GM18511 (cell line): Measurements from ENCODE around the gene COMP.

Source experiments
- ATAC-seq: cut with Tn5 transposase; IDR thresholded peaks from one replicate; pipeline ENCODE4 v1.9.1; 2021; ENCODE audit warnings: mild to moderate bottlenecking, moderate library complexity; ENCODE audit not compliant: unreplicated experiment

The COMP gene

GRCh38 chr19:18770663-18771327, 20.3 kb downstream of the COMP start:
- ATAC-seq, result no peak

GRCh38 chr19:18769989-18770528, 21.0 kb downstream of the COMP start:
- ATAC-seq, result no peak

DNA sequence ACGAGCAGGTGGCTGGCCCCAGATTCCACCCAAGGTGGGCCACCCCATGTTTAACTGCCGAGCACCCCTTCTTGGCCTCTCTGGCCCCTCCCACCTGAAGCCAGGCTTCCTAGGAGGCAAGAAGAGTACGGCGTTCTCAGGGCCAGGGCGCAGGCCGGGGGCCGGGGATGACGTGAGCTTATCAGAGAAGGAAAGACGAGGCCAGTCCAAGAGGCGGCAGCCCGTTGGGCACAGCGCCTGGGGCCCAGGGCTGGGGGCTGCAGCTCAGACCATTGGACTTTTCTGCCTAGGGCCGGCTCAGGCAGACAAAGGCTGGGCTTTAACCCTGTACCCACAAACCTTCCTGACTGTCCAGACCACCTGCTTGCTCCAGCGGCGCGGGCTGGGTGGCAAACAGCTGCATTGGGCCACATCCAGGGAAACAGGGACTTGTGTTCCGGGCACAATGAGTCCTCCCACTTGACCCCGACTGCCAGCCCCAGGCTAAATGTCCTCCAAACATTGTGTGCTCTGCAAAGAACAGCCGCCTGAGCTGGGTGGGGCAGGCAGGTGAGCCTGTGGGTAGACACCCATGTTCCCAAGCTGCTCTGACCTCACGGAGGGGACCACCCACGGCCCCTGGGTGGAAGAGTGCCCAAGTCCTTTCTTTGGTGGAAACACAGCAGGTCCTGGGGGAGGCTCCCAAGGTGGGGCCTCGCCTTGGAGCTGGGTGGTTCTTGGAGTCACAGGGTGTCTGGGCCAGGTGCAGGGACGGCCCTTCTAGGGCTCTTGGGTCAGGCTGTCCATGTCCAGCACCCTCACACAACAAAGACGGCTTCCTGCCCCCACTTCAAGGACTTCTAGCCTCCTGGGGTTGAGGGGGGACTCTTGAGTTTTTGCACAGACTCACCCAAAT, 21.9 kb downstream of the COMP start:
- ATAC-seq, result no peak

GRCh38 chr19:18768046-18768771, 22.9 kb downstream of the COMP start:
- ATAC-seq, result no peak

GRCh38 chr19:18765224-18765623, 25.9 kb downstream of the COMP start:
- no peak for ATAC-seq

- ATAC-seq, result no peak
Measured at GRCh38 chr19:18764591-18765051, 26.5 kb downstream of the COMP start.

DNA sequence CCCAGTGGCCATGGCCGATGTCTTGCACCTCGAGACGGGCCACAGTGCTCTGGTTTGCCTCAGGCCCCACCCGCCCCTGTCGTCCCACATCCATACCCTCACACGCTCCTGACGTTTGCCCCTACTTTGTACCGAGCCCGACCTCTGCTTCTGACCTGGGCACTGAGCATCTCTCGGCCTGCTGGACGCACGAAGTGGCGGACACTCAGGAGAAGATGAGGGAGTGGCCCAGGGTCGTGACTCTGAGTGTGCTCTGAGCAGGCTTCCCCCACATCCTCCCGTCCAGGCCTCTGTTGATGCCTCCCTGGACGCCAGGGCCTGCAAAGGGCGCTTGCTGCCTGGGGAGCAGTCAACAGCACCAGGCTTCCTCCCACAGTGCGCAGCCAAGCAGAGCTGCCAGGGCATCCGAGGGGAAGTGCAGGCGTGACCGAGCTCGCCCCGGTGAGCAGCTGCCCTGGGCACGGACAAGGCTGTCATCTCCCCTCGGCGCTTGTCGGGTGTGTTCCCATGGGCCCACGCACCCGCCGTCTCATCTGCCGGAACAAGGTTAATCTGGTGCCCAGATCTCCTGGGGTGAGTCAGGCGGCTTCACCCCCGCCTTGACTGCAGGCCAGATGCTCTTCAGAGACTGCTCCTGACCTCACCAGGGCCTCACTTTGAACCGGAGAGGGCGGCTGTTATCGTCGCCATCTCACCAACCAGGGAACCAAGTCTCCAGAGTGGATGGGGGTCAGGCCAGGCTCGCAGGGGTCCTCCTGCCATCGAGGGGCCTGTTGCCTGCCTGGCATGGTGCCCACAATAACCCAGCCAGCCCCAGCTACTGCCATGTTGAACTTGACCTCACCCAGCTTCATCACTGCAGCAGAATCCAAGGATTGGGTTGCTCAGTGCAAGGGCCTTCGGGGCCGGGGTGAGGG, 27.2 kb downstream of the COMP start:
- ATAC-seq, result no peak

DNA sequence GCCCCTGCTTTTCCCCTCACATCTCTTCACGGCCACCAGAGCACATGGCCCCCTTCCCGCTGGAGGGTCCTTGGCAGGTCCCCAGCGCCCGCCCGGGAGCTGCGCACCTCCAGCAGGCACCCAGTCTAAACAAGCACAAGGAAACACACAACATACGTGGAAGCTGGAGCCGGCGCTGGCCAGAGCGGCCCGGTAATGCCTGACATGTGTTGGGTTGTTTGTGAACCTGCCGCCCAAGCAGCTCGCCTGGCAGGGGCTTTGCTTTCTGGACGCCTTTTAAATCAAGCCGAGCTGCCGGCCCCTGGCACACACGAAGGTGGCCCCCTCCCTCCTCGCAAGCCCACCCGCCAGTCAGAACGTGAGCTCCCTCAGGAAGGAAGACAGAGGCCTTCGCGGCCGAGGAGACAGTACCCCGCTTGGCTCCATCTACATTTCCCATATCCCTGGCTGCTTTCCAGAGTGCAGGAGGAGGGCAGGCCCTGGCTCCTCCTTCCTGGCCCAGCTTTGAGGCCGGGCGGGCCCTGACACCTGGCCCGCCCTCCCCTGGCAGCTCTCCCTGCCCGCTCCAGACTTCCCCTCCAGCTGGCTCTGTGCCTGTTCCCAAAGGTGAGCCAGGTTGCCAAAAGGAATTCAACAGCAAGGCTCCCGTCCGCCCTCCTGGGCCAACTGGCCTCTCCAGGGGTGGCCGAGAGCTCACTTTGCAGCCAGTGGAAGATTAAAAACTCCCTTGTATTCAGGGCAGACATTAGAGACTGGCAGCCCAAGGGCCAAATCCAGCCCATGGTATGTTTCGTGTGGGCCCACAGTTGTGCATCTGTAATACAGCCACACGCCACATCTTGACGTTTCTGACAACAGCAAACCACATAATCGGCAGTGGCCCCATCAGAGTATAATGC, 28.7 kb downstream of the COMP start:
- ATAC-seq, result no peak

- no peak for ATAC-seq
Measured at GRCh38 chr19:18761531-18762110, 29.5 kb downstream of the COMP start.

DNA sequence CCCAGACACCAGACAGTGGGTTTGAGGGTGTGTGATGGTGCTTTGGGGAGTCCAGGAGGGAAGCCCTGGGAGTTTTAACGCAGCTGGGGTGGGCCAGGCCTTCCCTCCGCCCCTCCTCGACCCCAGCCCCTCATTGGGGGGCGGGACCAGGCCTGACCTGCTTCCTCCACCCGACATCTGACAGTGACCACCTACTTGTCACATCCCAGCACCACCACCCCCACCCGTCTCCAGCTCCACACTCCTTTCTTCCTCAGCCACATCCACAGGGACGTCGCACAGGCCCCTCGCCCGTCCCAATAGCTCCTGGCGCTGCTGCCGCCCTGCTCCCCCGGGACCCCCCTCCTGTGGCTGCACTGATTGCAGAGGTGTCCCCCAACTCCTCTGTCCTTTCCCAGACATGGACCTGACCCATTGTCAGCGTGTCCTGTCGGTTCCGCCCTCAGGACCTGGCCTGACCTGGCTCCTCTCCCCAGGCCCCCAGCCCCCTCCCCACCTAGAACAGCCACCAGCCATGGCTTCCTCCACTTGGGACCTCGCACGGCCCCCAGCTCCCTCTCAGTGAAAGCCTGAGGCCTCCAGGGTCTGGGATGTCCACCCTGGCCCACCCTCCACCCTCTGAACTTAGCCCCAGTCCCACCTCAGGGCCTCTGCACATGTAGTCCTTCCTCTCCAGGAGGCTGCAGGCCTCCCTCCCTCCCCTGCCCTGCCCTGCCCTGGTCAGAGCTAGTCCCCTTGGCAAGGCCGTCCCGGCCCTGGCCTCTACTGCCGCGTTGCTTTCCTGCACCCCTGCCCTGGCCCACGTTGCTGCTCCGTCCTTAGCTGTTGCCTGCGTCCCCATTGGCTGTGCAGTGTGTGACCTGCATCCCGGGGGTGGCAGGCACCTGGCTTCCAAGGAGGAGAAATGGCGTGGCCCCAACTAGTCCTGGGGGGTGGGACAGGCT, 30.4 kb downstream of the COMP start:
- no peak for ATAC-seq

- no peak for ATAC-seq
Measured at GRCh38 chr19:18759995-18760426, 31.1 kb downstream of the COMP start.

DNA sequence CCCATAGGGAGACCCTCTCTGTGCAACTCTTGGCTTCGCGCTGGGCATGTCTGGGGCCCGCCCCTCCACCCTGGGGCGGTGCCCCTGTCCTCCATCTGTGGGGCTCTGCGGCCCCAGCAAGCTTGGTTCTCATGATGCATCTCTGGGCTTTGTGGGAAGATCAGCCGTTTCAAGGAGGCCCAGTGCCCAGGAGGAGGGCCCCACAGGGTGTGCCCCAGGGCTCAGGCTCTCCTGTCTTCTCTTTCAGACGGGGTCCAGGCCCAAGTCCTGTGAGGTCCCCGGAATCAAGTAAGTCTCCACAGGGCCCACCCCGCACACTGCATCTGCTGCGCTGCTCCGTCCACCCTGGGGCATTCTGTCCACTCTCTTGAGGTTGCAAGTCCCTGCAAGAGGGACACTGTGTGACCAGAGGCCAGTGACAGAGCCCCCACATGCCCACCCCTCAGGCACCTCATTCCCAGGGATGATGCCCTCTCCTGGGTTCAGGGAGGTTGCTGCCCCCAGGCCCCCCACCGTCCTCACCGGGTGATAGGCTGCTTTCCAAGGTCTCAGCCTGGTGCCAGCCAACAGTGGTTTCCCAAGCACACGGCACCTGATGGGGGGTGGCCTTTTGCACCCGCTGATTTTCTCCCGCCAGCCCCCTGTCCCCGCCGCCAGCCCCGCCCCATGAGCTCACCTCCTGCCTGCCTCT, 31.7 kb downstream of the COMP start:
- ATAC-seq, result no peak

DNA sequence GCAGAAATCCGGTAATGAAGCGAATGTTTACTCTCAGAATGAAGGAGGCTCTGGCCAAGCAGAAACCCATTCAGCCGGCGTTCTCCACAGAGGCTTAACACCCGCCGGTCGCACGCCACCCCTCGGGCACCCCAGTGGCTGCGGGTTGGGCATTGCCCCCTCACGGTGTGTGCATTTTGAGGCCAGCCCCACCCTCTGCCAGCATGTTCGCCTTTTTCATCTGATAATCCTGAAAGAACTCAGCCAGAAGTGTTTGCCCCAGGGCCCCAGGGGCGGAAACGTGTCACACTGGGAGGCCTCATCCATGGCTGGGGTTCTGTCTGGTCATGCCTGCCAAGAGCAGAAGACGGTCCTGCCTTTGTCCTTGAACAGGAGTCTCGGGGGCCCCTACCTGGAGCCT, 34.2 kb downstream of the COMP start:
- no peak for ATAC-seq

- no peak for ATAC-seq
Measured at GRCh38 chr19:18754501-18754900, 36.6 kb downstream of the COMP start.

- no peak for ATAC-seq
Measured at GRCh38 chr19:18751571-18751970, 39.5 kb downstream of the COMP start.

GRCh38 chr19:18750295-18750970, 40.7 kb downstream of the COMP start:
- ATAC-seq, result no peak
